Keratinocyte (primary cell): ENCODE results near the gene ABHD18. TPM values are rescaled to one million over a fixed set of nuclear protein-coding genes. Genes with fewer than 3 reads are reported as not detected.
"Not testable (repeated sequence)": the region's sequence is repeated elsewhere in the genome, so short reads cannot be mapped to it uniquely, and the experiment has no call there.

Experiments used
- DNase-seq: peaks from one replicate; pipeline ENCODE4 v3.0.0-alpha.2; 2011; ENCODE audit warnings: low read depth, missing footprints, low spot score
- FAIRE-seq: peaks from 2 replicates; lab custom pipeline; 2011; peaks lifted over from hg19 to GRCh38; lab: Jason Lieb, UNC
- H2AFZ ChIP-seq: 2 replicates; pipeline ENCODE4 v1.6.0; 2012; ENCODE audit warnings: low read length, control low read depth, inconsistent platforms; ENCODE audit not compliant: control insufficient read depth
- H3K27ac ChIP-seq: 2 replicates; pipeline ENCODE4 v1.5.1; 2011; ENCODE audit warnings: low read length; ENCODE audit not compliant: control insufficient read depth, insufficient read depth
- H3K27me3 ChIP-seq: 3 replicates; pipeline ENCODE4 v1.6.0; 2011; ENCODE audit warnings: low read length; ENCODE audit not compliant: control insufficient read depth, insufficient read depth; ENCODE audit errors: extremely low read depth
- H3K36me3 ChIP-seq, 2 experiments: 2 replicates in 1 of 2; 3 replicates in 1 of 2; pipeline ENCODE4 v1.5.1; 2011; ENCODE audit warnings: low read length in 2 of 2, mild to moderate bottlenecking in 1 of 2; ENCODE audit not compliant: control insufficient read depth in 2 of 2, insufficient read depth in 2 of 2; ENCODE audit errors: extremely low read depth in 1 of 2
- H3K4me1 ChIP-seq: 3 replicates; pipeline ENCODE4 v1.5.1; 2011; ENCODE audit warnings: low read length; ENCODE audit not compliant: control insufficient read depth, insufficient read depth; ENCODE audit errors: extremely low read depth
- H3K4me2 ChIP-seq: 3 replicates; pipeline ENCODE4 v1.6.0; 2011; ENCODE audit warnings: low read depth, low read length; ENCODE audit not compliant: control insufficient read depth, insufficient read depth; ENCODE audit errors: extremely low read depth
- H3K4me3 ChIP-seq, 3 experiments: fragments of 200-600 bp in 1 of 3; sonication (generic) in 1 of 3; 2 replicates in 2 of 3; 3 replicates in 1 of 3; pipeline ENCODE4 v1.5.1; 2011 to 2016; ENCODE audit warnings: low read length in 3 of 3, mild to moderate bottlenecking in 3 of 3, control low read depth in 2 of 3, inconsistent platforms in 1 of 3, low read depth in 1 of 3, mixed read lengths in 1 of 3, mixed run types in 1 of 3, moderate library complexity in 1 of 3; ENCODE audit not compliant: control insufficient read depth in 2 of 3, insufficient read depth in 2 of 3; ENCODE audit errors: extremely low read depth in 1 of 3
- H3K79me2 ChIP-seq: 2 replicates; pipeline ENCODE4 v1.6.0; 2012; ENCODE audit warnings: low read length; ENCODE audit not compliant: control insufficient read depth, insufficient read depth
- H3K9ac ChIP-seq: 3 replicates; pipeline ENCODE4 v1.6.0; 2011; ENCODE audit warnings: low read length; ENCODE audit not compliant: control insufficient read depth, insufficient read depth; ENCODE audit errors: extremely low read depth
- H3K9me1 ChIP-seq: 3 replicates; pipeline ENCODE4 v1.6.0; 2011; ENCODE audit warnings: low read length; ENCODE audit not compliant: control insufficient read depth, insufficient read depth; ENCODE audit errors: extremely low read depth
- H3K9me3 ChIP-seq: 2 replicates; pipeline ENCODE4 v1.5.1; 2012; ENCODE audit warnings: low read depth, low read length; ENCODE audit not compliant: control insufficient read depth
- H4K20me1 ChIP-seq: 3 replicates; pipeline ENCODE4 v1.6.0; 2011; ENCODE audit warnings: low read length; ENCODE audit not compliant: control insufficient read depth, insufficient read depth; ENCODE audit errors: extremely low read depth
- CTCF ChIP-seq, 3 experiments: IDR thresholded peaks in 1 of 3; conservative IDR thresholded peaks in 1 of 3; optimal IDR thresholded peaks in 1 of 3; 2 replicates in 2 of 3; 3 replicates in 1 of 3; pipeline versions ENCODE3 to v1.5.1; 2011; ENCODE audit warnings: low read length in 3 of 3, mild to moderate bottlenecking in 3 of 3, moderate library complexity in 2 of 3, control low read depth in 1 of 3, inconsistent platforms in 1 of 3; ENCODE audit not compliant: insufficient read depth in 2 of 3; ENCODE audit errors: extremely low read depth in 1 of 3
- EZH2 ChIP-seq: IDR thresholded peaks from one replicate; pipeline ENCODE4 v1.6.1; 2012; ENCODE audit warnings: inconsistent platforms, mild to moderate bottlenecking, low read length, moderate library complexity
- dilution Hi-C: fragments of 300-500 bp; cut with MboI; formaldehyde crosslinking; loops from one replicate; pipeline ENCODE4 v1.7.0; 2020; ENCODE audit warnings: low sequenced_read_pairs; ENCODE audit not compliant: extremely low pct_ligation_motif_present
- polyA plus RNA-seq, 5 experiments: library from polyadenylated mRNA; depleted of rRNA in 3 of 5; stranded (reverse) in 3 of 5; stranded (forward) in 1 of 5; unstranded in 1 of 5; fragments of >200 nt; gene quantifications; 1 replicate in 1 of 5; 2 replicates in 3 of 5; 3 replicates in 1 of 5; pipeline versions ENCODE4 v1.2.1 to v1.2.3, GENCODE V29; 2011 to 2012; ENCODE audit warnings: missing spikeins in 2 of 5, low read depth in 1 of 5, low replicate concordance in 1 of 5

The ABHD18 gene
- polyA plus RNA-seq, 1 donor (not counting 4 experiments of a cell fraction or from before 2014, with no cell fraction given), result 4.6 TPM

- no peaks in the 10 kb centered on the region for H3K27me3 ChIP-seq
- H3K9me1 ChIP-seq, result no peaks in the 10 kb centered on the region
- peaks cover 8% of the 10 kb centered on the region for H3K4me1 ChIP-seq
- H3K4me2 ChIP-seq, result no peak overlapping the region
- dilution Hi-C loops, result no loop called here
- no peak overlapping the region for H2AFZ ChIP-seq
- H3K27ac ChIP-seq, result no peak overlapping the region
- peaks cover 36% of the 10 kb centered on the region for H3K79me2 ChIP-seq
- H3K9ac ChIP-seq, result no peak overlapping the region
- no peaks in the 10 kb centered on the region for H3K36me3 ChIP-seq
- no peak overlapping the region for H3K4me3 ChIP-seq
- FAIRE-seq (no peak), DNase-seq (no peak)
- no peaks in the 10 kb centered on the region for H4K20me1 ChIP-seq
- TF ChIP-seq EZH2 (no peak), CTCF (optimal IDR thresholded peaks at IDR 0.05 in 1 of 3, IDR thresholded peaks at IDR 0.05 in 1 of 3, conservative IDR thresholded peaks at IDR 0.05 in 1 of 3; ENCODE audit: extremely low read depth in 1 of 3, insufficient read depth in 2 of 3, low read length in 3 of 3) (no peak)
- H3K9me3 ChIP-seq, result no peaks in the 10 kb centered on the region
These were observed 3.4 kb downstream of the ABHD18 start for GRCh38 chr4:127968586-127968985.

DNA sequence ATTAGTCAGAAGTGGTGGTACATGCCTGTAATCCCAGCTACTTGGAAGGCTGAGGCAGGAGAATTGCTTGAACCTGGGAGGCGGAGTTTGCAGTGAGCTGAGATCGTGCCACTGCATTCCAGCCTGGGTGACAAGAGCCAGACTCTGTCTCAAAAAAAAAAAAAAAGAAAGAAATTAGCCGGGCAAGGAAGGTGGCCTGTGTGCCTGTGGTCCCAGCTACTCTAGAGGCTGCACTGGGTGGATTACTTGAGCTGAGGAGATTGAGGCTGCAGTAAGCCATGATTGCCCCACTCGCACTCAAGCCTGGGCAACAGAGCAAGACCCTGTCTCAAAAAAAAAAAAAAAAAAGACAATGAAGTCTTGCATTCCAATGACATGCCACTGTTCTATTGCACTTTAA is 5.7 kb downstream of the ABHD18 start:
- H3K4me2 ChIP-seq, H3K36me3 ChIP-seq, H3K4me1 ChIP-seq, FAIRE-seq, H3K27ac ChIP-seq, H3K9ac ChIP-seq, dilution Hi-C loops, H3K9me1 ChIP-seq, H3K27me3 ChIP-seq, H2AFZ ChIP-seq, H3K4me3 ChIP-seq, H3K9me3 ChIP-seq, DNase-seq, H4K20me1 ChIP-seq: not testable (repeated sequence)
- peaks cover 28% of the 10 kb centered on the region for H3K79me2 ChIP-seq

DNA sequence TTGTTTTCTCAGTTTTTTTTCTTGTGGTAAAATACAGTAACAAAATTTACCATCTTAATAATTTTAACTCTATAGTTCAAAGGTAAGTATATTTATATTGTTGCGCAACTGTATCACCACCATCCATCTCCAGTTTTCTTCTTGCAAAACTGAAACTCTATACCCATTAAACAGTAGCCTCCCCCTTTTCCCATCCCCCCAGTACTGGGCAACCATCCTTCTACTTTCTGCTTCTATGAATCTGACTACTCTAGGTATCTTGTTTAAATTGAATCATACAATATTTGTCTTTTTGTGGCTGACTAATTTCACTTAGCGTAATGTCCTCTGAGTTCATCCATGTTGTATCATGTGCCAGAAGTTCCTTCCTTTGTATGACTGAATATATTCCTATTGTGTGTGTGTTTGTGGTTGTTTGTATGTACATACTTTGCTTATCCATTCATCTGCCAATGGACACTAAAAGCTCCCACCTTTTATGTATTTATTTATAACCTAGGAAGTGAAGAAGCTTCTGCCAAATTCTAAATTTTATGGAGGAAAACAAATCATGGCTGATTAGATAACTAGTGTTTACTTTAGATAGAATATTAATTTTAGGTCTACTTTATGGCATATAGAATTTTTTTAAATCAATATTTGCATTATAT is 10.0 kb downstream of the ABHD18 start:
- no peak for TF ChIP-seq CTCF (optimal IDR thresholded peaks at IDR 0.05 in 1 of 3, IDR thresholded peaks at IDR 0.05 in 1 of 3, conservative IDR thresholded peaks at IDR 0.05 in 1 of 3; ENCODE audit: extremely low read depth in 1 of 3, insufficient read depth in 2 of 3, low read length in 3 of 3)
- no peak for TF ChIP-seq EZH2
- no peak overlapping the region for H2AFZ ChIP-seq
- H3K9me1 ChIP-seq, result no peaks in the 10 kb centered on the region
- H3K36me3 ChIP-seq, result peaks cover 0 to 2% of the 10 kb centered on the region in 2 experiments
- peaks cover 8% of the 10 kb centered on the region for H3K79me2 ChIP-seq
- no peaks in the 10 kb centered on the region for H4K20me1 ChIP-seq
- FAIRE-seq (no peak), DNase-seq (no peak)
- H3K9me3 ChIP-seq, result no peaks in the 10 kb centered on the region
- no peak overlapping the region for H3K27ac ChIP-seq
- dilution Hi-C loops, result no loop called here
- H3K4me3 ChIP-seq, result no peak overlapping the region
- no peak overlapping the region for H3K9ac ChIP-seq
- H3K27me3 ChIP-seq, result no peaks in the 10 kb centered on the region
- no peak overlapping the region for H3K4me2 ChIP-seq
- H3K4me1 ChIP-seq, result no peaks in the 10 kb centered on the region
